ENCODE data around the gene PRKAG2. TPM values are rescaled to one million over a fixed set of nuclear protein-coding genes. Genes with fewer than 3 reads are reported as not detected.

Gene PRKAG2
- total and polyA plus RNA-seq, 2 of the 13 experiments (the other 11 are each of a cell fraction or from before 2014, with no cell fraction given): 0.90 to 1.3 TPM

DNA sequence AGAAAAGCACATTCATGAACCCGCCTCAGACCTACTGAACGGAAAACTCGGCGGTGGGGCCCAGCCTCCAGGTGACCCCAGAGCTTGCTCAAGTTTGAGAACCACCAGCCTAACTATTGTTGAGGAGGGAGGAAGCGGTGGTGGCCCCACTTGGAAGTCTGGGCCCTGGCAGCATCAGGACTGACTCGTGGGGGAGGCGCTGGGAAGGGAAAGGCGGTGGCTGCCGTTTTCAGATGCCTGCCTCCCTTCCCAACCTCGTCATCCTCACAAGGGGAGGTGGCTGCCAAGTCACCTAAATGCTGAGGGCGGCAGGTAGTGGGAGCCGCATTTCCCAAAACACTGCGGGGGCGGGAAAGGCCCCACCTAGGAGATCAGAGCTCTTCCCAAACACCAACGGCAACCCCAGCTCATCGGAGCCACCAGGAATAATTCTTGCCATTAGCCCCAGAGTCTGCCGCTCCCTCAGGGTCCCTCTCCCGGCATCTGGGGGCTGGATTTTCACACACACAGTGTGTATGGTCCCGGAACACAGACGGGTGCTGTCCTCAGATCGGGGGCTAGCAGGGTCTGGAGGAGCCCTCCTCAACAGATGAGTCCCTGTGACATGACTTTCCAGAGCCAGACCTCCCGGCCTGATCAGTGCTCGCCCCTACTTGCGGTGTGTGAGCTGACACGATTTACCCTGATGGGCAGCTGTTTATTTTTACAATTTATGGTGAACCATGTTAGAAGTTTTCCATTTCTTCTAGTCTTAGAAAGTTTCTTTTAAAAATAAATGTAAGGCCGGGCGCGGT is 31.3 kb downstream of the PRKAG2 start:
- no peaks in the 10 kb centered on the region for H3K9me3 ChIP-seq (ENCODE audit: low read length)
- CTCF ChIA-PET (ENCODE audit: low intra/inter-chr PET ratio, low total read pairs): no interaction called here
- in situ Hi-C loops (cut with HindIII; ENCODE audit: extremely low pct_ligation_motif_present, low pct_unique_long_range_greater_than_20kb): no loop called here
- BruUV-seq (replicated peaks): no TSS peak
- peaks cover 0 to 9% of the 10 kb centered on the region in 2 experiments; a peak in 4 of 5 replicates for H3K27me3 ChIP-seq (ENCODE audit: control insufficient read depth in 1 of 2, insufficient read depth in 2 of 2, low read length in 2 of 2)
- H3K4me3 ChIP-seq (replicated peaks in 1 of 3; ENCODE audit: insufficient read depth in 1 of 3, low read depth in 2 of 3, low read length in 3 of 3): no peak overlapping the region
- WGBS (ENCODE audit: low lambda C conversion rate): 82% methylated on average over 25 of the region's 28 CpGs
- H3K4me2 ChIP-seq (ENCODE audit: low read depth, low read length): no peak overlapping the region
- no peaks in the 10 kb centered on the region for H3K36me3 ChIP-seq (replicated peaks in 1 of 2; ENCODE audit: control insufficient read depth in 1 of 2, insufficient read depth in 2 of 2, low read length in 2 of 2)
- ATAC-seq (no peak), FAIRE-seq (no peak), DNase-seq (ENCODE audit: low spot score) (no peak)
- H3K27ac ChIP-seq (ENCODE audit: extremely low read length, insufficient read depth, low read length): no peak overlapping the region
- H2AFZ ChIP-seq (ENCODE audit: low read length): no peak overlapping the region
- H4K20me1 ChIP-seq (ENCODE audit: insufficient read depth, low read length): no peaks in the 10 kb centered on the region
- intact Hi-C loops (cut with micrococcal nuclease; ENCODE audit: unreplicated experiment): no loop called here
- peaks cover 15% of the 10 kb centered on the region for H3K4me1 ChIP-seq (ENCODE audit: insufficient read depth, low read length)
- no peak overlapping the region for H3K9ac ChIP-seq (ENCODE audit: insufficient read depth, low read depth, low read length)
- POLR2A ChIA-PET: no interaction called here
- H3K79me2 ChIP-seq (ENCODE audit: insufficient read depth, low read length): no peaks in the 10 kb centered on the region
- TF ChIP-seq POLR2G (IDR thresholded peaks at IDR 0.05; ENCODE audit: low read depth, low read length): no peak
- no peak for TF ChIP-seq KLF11 (CRISPR knock-in tag; IDR thresholded peaks at IDR 0.05)
- TF ChIP-seq, protein P1, sequence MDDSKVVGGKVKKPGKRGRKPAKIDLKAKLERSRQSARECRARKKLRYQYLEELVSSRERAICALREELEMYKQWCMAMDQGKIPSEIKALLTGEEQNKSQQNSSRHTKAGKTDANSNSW (CRISPR knock-in tag; IDR thresholded peaks at IDR 0.05; ENCODE audit: borderline replicate concordance): no peak
- TF ChIP-seq NFRKB (IDR thresholded peaks at IDR 0.05): no peak
- no peak for TF ChIP-seq ZNF207 (IDR thresholded peaks at IDR 0.05; ENCODE audit: borderline replicate concordance)
- TF ChIP-seq ZNF264 (CRISPR knock-in tag; IDR thresholded peaks at IDR 0.05): no peak
- TF ChIP-seq ZNF468 (CRISPR knock-in tag; IDR thresholded peaks at IDR 0.05): no peak
- no peak for TF ChIP-seq YY1 (IDR thresholded peaks at IDR 0.05; ENCODE audit: insufficient read depth, insufficient replicate concordance, low read depth, low read length)
- no peak for TF ChIP-seq ZNF275 (CRISPR knock-in tag; IDR thresholded peaks at IDR 0.05; ENCODE audit: borderline replicate concordance)
- no peak for TF ChIP-seq IRF9 (CRISPR knock-in tag; IDR thresholded peaks at IDR 0.05; ENCODE audit: borderline replicate concordance)
- TF ChIP-seq ZNF446 (CRISPR knock-in tag; IDR thresholded peaks at IDR 0.05): no peak
- TF ChIP-seq, protein P2, sequence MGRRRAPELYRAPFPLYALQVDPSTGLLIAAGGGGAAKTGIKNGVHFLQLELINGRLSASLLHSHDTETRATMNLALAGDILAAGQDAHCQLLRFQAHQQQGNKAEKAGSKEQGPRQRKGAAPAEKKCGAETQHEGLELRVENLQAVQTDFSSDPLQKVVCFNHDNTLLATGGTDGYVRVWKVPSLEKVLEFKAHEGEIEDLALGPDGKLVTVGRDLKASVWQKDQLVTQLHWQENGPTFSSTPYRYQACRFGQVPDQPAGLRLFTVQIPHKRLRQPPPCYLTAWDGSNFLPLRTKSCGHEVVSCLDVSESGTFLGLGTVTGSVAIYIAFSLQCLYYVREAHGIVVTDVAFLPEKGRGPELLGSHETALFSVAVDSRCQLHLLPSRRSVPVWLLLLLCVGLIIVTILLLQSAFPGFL (CRISPR knock-in tag; IDR thresholded peaks at IDR 0.05): no peak
- TF ChIP-seq, protein P3, sequence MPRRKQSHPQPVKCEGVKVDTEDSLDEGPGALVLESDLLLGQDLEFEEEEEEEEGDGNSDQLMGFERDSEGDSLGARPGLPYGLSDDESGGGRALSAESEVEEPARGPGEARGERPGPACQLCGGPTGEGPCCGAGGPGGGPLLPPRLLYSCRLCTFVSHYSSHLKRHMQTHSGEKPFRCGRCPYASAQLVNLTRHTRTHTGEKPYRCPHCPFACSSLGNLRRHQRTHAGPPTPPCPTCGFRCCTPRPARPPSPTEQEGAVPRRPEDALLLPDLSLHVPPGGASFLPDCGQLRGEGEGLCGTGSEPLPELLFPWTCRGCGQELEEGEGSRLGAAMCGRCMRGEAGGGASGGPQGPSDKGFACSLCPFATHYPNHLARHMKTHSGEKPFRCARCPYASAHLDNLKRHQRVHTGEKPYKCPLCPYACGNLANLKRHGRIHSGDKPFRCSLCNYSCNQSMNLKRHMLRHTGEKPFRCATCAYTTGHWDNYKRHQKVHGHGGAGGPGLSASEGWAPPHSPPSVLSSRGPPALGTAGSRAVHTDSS (CRISPR knock-in tag; conservative IDR thresholded peaks at IDR 0.05): no peak
- TF ChIP-seq MTF2 (CRISPR knock-in tag; IDR thresholded peaks at IDR 0.05; ENCODE audit: borderline replicate concordance): no peak
- no peak for TF ChIP-seq SAP130 (CRISPR knock-in tag; IDR thresholded peaks at IDR 0.05; ENCODE audit: low read depth)
- TF ChIP-seq KDM5A (IDR thresholded peaks at IDR 0.05; ENCODE audit: borderline replicate concordance, low read length): no peak
